Pancreas (tissue), 10 donors: ENCODE measurements around the gene ICAM1. TPM values are rescaled to one million over a fixed set of nuclear protein-coding genes. Genes with fewer than 3 reads are reported as not detected.

Source experiments
- ATAC-seq, 4 donors: fragments of 200-7000 bp; cut with Tn5 transposase; one replicate each; pipeline versions ENCODE4 v1.8.0 to v1.9.1; 2020; ENCODE audit warnings: mild to moderate bottlenecking in 4 of 4, moderate library complexity in 4 of 4
- DNase-seq, 6 donors: peaks; one replicate each; pipeline ENCODE4 v3.0.0-alpha.2; 2020
- FAIRE-seq: peaks from 2 replicates; lab custom pipeline; 2012; peaks lifted over from hg19 to GRCh38; lab: Jason Lieb, UNC
- H3K27ac ChIP-seq, 4 donors: fragments of 200-600 bp; sonication (generic); 1 replicate in 3 of 4; 2 replicates in 1 of 4; pipeline versions ENCODE4 v1.5.0 to v1.8.0; 2020
- H3K27me3 ChIP-seq, 4 donors: fragments of 200-600 bp; one replicate each; pipeline ENCODE4 v1.8.0; 2021
- H3K36me3 ChIP-seq, 3 donors: fragments of 200-600 bp; sonication (generic) in 1 of 3; one replicate each; pipeline versions ENCODE4 v1.5.0 to v1.8.0; 2020 to 2021
- H3K4me1 ChIP-seq, 3 donors: fragments of 200-600 bp; one replicate each; pipeline ENCODE4 v1.8.0; 2021
- H3K4me3 ChIP-seq, 4 donors: fragments of 200-600 bp; sonication (generic) in 2 of 4; one replicate each; pipeline versions ENCODE4 v1.5.0 to v1.8.0; 2020 to 2021
- H3K9me3 ChIP-seq, 4 donors: fragments of 200-600 bp; one replicate each; pipeline ENCODE4 v1.8.0; 2021
- WGBS, 2 donors: extraction: QIAGEN DNeasy Blood & Tissue Kit; methylation state at CpG; one replicate each; pipeline ENCODE4 v1.1.7; 2013; 5-methylcytosine and 5-hydroxymethylcytosine counted together
- intact Hi-C, 3 donors: fragments of 100-400 bp; cut with DNase I; formaldehyde crosslinking; loops; one replicate each; pipeline versions ENCODE4 v1.11.1 to v1.14.2; 2022
- polyA plus RNA-seq, 2 donors: library from polyadenylated mRNA; stranded (reverse); fragments of 200-250 nt; gene quantifications; one replicate each; pipeline ENCODE4 v1.2.3, GENCODE V29; 2013
- total RNA-seq, 6 donors: library from RNA; stranded (reverse); fragmentation: NEBNext Ultra II Directional in 4 of 6; extraction: Animal tissue kit (Norgen Biotek cat#: 25700) in 4 of 6; gene quantifications; one replicate each; pipeline versions ENCODE4 v1.2.1 to v1.2.4, GENCODE V29; 2021 to 2023
- TF ChIP-seq, protein P1 (sequence below), 4 donors: fragments of 200-600 bp; sonication (generic) in 3 of 4; IDR thresholded peaks; one replicate each; pipeline versions ENCODE4 v1.5.0 to v1.8.0; 2021; ENCODE audit warnings: antibody characterized with exemption in 4 of 4
- donor health status: healthy with polysubstance abuse.
- donor health status: DM: no; HTN: no; CAD: no; lungs with moderate emphysema.
- donor health status: DM: no; HTN: no; CAD: no.
- donor health status: control.
- donor health status: control.
- donor health status: Bipolar disorder and iron deficiency.
- donor health status: DM: yes; HTN: yes; CAD: no.
- donor health status: DM: no; HTN: no; CAD: no.
- donor health status: DM: no; HTN: no; CAD: no.
- donor health status: DM: yes; HTN: yes; CAD: no.

The ICAM1 gene, protein sequence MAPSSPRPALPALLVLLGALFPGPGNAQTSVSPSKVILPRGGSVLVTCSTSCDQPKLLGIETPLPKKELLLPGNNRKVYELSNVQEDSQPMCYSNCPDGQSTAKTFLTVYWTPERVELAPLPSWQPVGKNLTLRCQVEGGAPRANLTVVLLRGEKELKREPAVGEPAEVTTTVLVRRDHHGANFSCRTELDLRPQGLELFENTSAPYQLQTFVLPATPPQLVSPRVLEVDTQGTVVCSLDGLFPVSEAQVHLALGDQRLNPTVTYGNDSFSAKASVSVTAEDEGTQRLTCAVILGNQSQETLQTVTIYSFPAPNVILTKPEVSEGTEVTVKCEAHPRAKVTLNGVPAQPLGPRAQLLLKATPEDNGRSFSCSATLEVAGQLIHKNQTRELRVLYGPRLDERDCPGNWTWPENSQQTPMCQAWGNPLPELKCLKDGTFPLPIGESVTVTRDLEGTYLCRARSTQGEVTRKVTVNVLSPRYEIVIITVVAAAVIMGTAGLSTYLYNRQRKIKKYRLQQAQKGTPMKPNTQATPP
- total RNA-seq (10 to 100 TPM in 2 of 6 donors, 1 to 10 TPM in 4; 2.2 to 32.4 (median 5.7) TPM), polyA plus RNA-seq (10 to 100 TPM in 1 of 2 donors, 1 to 10 TPM in 1; 7.2 to 13.5 TPM)

DNA sequence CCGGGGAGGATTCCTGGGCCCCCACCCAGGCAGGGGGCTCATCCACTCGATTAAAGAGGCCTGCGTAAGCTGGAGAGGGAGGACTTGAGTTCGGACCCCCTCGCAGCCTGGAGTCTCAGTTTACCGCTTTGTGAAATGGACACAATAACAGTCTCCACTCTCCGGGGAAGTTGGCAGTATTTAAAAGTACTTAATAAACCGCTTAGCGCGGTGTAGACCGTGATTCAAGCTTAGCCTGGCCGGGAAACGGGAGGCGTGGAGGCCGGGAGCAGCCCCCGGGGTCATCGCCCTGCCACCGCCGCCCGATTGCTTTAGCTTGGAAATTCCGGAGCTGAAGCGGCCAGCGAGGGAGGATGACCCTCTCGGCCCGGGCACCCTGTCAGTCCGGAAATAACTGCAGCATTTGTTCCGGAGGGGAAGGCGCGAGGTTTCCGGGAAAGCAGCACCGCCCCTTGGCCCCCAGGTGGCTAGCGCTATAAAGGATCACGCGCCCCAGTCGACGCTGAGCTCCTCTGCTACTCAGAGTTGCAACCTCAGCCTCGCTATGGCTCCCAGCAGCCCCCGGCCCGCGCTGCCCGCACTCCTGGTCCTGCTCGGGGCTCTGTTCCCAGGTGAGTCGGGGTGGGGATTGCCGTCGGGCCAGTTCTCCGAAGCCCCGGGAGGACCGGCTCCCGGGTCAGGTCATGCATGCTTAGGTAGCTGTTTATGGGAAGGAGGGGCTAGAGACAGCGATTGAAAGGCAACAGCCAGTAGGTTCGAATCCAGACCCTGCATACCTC is at the start of gene ICAM1:
TSS of gene ICAM1 (plus strand) at position 505 of the 779 bp plus-strand sequence. CDS start at position 545, 40 bp downstream.
- TF ChIP-seq, protein P1, sequence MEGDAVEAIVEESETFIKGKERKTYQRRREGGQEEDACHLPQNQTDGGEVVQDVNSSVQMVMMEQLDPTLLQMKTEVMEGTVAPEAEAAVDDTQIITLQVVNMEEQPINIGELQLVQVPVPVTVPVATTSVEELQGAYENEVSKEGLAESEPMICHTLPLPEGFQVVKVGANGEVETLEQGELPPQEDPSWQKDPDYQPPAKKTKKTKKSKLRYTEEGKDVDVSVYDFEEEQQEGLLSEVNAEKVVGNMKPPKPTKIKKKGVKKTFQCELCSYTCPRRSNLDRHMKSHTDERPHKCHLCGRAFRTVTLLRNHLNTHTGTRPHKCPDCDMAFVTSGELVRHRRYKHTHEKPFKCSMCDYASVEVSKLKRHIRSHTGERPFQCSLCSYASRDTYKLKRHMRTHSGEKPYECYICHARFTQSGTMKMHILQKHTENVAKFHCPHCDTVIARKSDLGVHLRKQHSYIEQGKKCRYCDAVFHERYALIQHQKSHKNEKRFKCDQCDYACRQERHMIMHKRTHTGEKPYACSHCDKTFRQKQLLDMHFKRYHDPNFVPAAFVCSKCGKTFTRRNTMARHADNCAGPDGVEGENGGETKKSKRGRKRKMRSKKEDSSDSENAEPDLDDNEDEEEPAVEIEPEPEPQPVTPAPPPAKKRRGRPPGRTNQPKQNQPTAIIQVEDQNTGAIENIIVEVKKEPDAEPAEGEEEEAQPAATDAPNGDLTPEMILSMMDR (IDR thresholded peaks at IDR 0.05), result no peak
- no peak for FAIRE-seq
- 4 to 6% methylated on average over 49 to 51 of the region's 51 CpGs for WGBS, 2 donors
- intact Hi-C loops, result loop anchor here in 2 of 3 donors (5.0 to 10.0 kb wide), 2 partner anchors 116 to 124 kb away; no protein-coding TSS in a partner anchor
- peak; percentile 33 to 80 (median 69) for ATAC-seq
- H3K36me3 ChIP-seq, result no peaks in the 10 kb centered on the region
- H3K4me3 ChIP-seq, result peak within 1 kb of the TSS; percentile 4 to 52 (median 24)
- no peaks in the 10 kb centered on the region for H3K27me3 ChIP-seq
- DNase-seq, result peak; percentile 55 to 82 (median 67)
- H3K4me1 ChIP-seq, result peaks cover 0 to 10% (median 6%) of the 10 kb centered on the region in 3 donors
- H3K9me3 ChIP-seq, result no peaks in the 10 kb centered on the region
- peak within 1 kb of the TSS; percentile 31 to 86 (median 57) for H3K27ac ChIP-seq

GRCh38 chr19:10222201-10222890 is 48.6 kb upstream of the ICAM1 start:
- no peak for FAIRE-seq
- Histone ChIP-seq H3K27ac (no peak overlapping the region), H3K4me1 (no peaks in the 10 kb centered on the region), H3K4me3 (no peak overlapping the region), H3K27me3 (no peaks in the 10 kb centered on the region), H3K9me3 (no peaks in the 10 kb centered on the region), H3K36me3 (no peaks in the 10 kb centered on the region)
- peak in 1 of 4 donors; percentile 42 for ATAC-seq
- DNase-seq, result no peak
- TF ChIP-seq, protein P1 (IDR thresholded peaks at IDR 0.05), result no peak
- intact Hi-C loops, result no loop called here
- 77 to 82% methylated on average over 13 to 14 of the region's 14 CpGs for WGBS, 2 donors

DNA sequence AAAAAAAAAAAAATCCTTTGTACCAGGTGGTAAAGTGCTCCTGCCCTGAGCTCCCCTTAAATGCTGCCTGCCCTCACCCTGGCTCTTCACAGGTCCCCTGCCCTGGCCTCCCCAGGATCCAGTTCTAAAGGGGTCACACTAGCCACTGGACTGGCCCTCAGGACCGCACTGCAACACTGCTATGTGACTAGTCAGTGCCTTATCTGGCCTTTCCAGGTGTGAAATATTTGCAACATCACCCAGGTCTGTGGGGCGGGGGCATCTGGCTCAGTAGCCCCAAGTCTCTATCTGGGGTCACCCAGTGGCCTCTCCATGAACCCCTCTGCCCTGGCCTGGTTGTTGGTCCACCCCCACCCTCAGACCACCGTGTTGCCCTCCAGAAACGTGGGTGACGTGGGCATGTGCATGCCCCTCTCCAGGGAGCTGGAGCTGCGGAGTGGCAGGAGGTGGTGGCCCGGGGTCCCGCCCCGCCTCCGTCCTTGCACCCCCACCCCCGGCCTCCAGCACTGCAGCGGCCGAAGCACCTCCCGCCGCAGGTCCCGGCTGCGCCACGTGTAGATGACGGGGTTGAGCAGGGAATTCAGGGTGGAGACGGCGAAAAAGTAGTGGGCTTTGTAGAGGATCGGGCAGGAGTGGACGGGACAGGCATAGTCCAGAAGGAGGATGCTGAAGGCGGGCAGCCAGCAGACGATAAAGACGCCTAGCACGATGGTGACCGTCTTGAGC is 47.3 kb upstream of the ICAM1 start:
- no peaks in the 10 kb centered on the region for H3K27me3 ChIP-seq
- TF ChIP-seq, protein P1 (IDR thresholded peaks at IDR 0.05), result no peak
- FAIRE-seq (no peak), DNase-seq (no peak), ATAC-seq (no peak)
- 91 to 94% methylated on average over 28 of the region's 28 CpGs for WGBS, 2 donors
- intact Hi-C loops, result no loop called here
- H3K4me3 ChIP-seq, result no peak overlapping the region
- H3K36me3 ChIP-seq, result no peaks in the 10 kb centered on the region
- no peaks in the 10 kb centered on the region for H3K9me3 ChIP-seq
- no peaks in the 10 kb centered on the region for H3K4me1 ChIP-seq
- H3K27ac ChIP-seq, result no peak overlapping the region

DNA sequence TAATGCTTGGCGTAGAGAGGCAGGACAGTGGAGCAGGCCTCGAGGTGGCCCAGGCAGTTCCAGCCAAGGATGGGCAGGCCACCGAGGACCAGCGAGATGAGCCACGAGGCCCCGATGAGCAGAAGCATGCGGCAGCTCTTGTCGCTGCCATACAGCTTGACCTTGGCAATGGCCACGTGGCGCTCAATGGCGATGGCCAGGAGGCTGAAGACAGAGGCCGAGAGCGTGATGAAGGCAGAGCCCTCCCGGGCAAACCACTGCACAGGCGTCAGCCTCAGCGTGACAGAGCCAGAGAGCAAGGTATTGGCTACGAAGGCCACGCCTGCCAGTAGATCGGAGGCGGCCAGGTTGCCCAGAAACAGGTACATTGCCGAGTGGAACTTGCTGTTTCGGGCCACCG is 46.6 kb upstream of the ICAM1 start:
- no peak for DNase-seq
- H3K4me3 ChIP-seq, result no peak overlapping the region
- ATAC-seq, result no peak
- intact Hi-C loops, result no loop called here
- no peaks in the 10 kb centered on the region for H3K36me3 ChIP-seq
- no peak for FAIRE-seq
- no peaks in the 10 kb centered on the region for H3K27me3 ChIP-seq
- H3K9me3 ChIP-seq, result no peaks in the 10 kb centered on the region
- TF ChIP-seq, protein P1 (IDR thresholded peaks at IDR 0.05), result no peak
- WGBS, 2 donors, result 93 to 97% methylated on average over 23 of the region's 23 CpGs
- H3K27ac ChIP-seq, result no peak overlapping the region
- no peaks in the 10 kb centered on the region for H3K4me1 ChIP-seq
